WERI-Rb-1 (cell line): ENCODE data around the gene MED27.

Source experiments
- DNase-seq: peaks from one replicate; pipeline ENCODE4 v3.0.0-alpha.2; 2020
- H3K27ac ChIP-seq: fragments of 250-450 bp; sonication (Bioruptor Pico); 2 replicates; pipeline ENCODE4 v1.5.1; 2020; ENCODE audit warnings: mild to moderate bottlenecking, moderate library complexity
- H3K27me3 ChIP-seq: fragments of 250-450 bp; sonication (Bioruptor Pico); 2 replicates; pipeline ENCODE4 v1.5.1; 2021; ENCODE audit warnings: mild to moderate bottlenecking, low read depth, moderate library complexity; ENCODE audit not compliant: insufficient read depth, severe bottlenecking
- H3K36me3 ChIP-seq: fragments of 250-450 bp; sonication (Bioruptor Pico); 2 replicates; pipeline ENCODE4 v1.5.1; 2020; ENCODE audit warnings: mild to moderate bottlenecking, moderate library complexity
- H3K4me3 ChIP-seq: 2 replicates; pipeline ENCODE4 v1.5.1; 2011; ENCODE audit warnings: low read depth, mild to moderate bottlenecking, control low read depth, low read length
- H3K9me3 ChIP-seq: fragments of 250-450 bp; sonication (Bioruptor Pico); 2 replicates; pipeline ENCODE4 v1.5.1; 2021; ENCODE audit warnings: mild to moderate bottlenecking, moderate library complexity; ENCODE audit not compliant: severe bottlenecking
- TF ChIP-seq, protein P1 (sequence below): IDR thresholded peaks from 2 replicates; pipeline ENCODE4 v1.5.1; 2011; ENCODE audit warnings: low read depth, mild to moderate bottlenecking, control low read depth, inconsistent platforms, low read length

Gene MED27

DNA sequence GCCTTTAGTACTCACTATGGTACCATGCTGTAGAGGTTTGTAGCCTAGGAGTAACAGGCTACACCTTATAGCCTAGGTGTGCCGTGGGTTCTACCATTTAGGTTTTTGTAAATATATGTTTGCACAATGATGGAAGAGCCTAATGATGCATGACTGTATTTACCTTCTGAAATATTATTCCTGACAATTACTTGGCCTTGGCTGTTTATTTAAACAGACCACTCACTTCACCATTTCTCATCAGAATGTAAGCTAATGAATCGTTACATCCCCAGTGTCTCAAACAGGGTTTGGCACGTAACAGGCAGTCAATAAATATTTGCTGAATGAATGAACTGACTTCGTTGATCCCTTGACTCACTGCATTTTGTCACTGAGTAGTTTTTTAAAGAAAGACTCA is 93.1 kb downstream of the MED27 start:
- no peaks in the 10 kb centered on the region for H3K9me3 ChIP-seq
- H3K27me3 ChIP-seq: no peaks in the 10 kb centered on the region
- DNase-seq: no peak
- no peak overlapping the region for H3K4me3 ChIP-seq
- H3K27ac ChIP-seq: no peak overlapping the region
- TF ChIP-seq, protein P1, sequence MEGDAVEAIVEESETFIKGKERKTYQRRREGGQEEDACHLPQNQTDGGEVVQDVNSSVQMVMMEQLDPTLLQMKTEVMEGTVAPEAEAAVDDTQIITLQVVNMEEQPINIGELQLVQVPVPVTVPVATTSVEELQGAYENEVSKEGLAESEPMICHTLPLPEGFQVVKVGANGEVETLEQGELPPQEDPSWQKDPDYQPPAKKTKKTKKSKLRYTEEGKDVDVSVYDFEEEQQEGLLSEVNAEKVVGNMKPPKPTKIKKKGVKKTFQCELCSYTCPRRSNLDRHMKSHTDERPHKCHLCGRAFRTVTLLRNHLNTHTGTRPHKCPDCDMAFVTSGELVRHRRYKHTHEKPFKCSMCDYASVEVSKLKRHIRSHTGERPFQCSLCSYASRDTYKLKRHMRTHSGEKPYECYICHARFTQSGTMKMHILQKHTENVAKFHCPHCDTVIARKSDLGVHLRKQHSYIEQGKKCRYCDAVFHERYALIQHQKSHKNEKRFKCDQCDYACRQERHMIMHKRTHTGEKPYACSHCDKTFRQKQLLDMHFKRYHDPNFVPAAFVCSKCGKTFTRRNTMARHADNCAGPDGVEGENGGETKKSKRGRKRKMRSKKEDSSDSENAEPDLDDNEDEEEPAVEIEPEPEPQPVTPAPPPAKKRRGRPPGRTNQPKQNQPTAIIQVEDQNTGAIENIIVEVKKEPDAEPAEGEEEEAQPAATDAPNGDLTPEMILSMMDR: no peak
- no peaks in the 10 kb centered on the region for H3K36me3 ChIP-seq

DNA sequence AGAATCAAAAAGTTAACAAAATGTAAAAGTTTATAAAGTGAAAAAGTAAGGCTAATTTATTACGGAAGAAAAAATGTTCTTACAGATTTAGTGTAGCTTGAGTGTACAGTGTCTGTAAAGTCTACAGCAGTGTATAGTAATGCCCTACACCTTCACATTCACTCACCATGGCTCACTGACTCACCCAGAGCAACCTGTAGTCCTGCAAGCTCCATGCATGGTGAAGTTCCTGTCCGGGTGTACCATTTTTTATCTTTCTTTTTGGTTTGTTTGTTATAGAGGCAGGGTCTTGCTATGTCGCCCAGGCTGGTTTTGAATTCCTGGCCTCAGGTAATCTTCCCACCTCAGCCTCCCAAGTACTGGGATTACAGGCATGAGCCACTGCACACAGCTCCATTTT is 93.6 kb downstream of the MED27 start:
- DNase-seq: no peak
- no peak overlapping the region for H3K4me3 ChIP-seq
- no peaks in the 10 kb centered on the region for H3K36me3 ChIP-seq
- no peaks in the 10 kb centered on the region for H3K27me3 ChIP-seq
- TF ChIP-seq, protein P1: no peak
- H3K9me3 ChIP-seq: no peaks in the 10 kb centered on the region
- H3K27ac ChIP-seq: no peak overlapping the region

DNA sequence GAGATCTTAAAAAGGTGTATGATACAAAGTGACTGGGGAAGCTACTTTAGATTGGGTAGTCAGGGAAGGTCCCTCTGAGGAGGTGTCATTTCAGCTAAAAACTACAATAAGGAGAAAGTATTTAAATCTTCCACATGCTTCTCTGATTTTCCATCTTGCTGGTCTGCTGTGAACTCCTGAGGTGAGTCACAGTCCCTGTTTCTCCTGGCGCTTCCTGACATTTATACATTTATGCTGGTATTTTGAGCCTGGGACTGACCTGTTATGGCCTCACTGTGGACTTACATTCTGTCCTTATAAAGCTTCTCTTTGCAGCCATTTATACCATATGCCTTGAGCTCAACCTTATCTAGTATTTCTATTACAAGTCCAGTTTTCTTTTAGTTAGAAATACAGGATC is 95.1 kb downstream of the MED27 start:
- Histone ChIP-seq H3K27ac (no peak overlapping the region), H3K4me3 (no peak overlapping the region), H3K36me3 (no peaks in the 10 kb centered on the region), H3K9me3 (no peaks in the 10 kb centered on the region), H3K27me3 (no peaks in the 10 kb centered on the region)
- TF ChIP-seq, protein P1: no peak
- DNase-seq: no peak

DNA sequence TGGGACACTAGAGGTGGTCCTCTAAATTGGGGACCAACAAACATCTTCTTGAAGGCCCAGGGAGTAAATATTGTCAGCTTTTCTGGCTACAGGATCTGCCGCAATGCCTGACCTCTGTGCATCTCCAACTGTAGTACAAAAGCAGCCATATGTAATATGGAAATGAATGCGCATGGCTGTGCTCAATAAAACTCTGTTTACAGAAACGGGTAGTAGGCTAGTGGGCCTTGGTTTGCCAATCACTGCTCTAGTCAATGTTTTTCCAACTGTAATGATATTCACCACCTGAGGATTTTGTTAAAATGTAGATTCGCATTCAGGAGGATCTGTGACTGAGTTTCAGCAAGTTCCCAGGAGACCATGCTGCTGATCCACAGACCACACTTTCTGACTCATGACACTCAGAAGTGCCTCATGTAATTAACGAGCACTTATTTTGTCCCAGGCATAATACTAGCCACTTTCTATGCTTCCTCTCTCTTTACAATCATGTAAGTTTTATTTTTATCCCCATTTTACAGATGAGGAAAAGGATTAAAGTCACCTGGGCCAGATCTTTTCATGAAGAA is 96.9 kb downstream of the MED27 start:
- Histone ChIP-seq H3K36me3 (no peaks in the 10 kb centered on the region), H3K9me3 (no peaks in the 10 kb centered on the region), H3K27ac (no peak overlapping the region), H3K27me3 (no peaks in the 10 kb centered on the region), H3K4me3 (no peak overlapping the region)
- TF ChIP-seq, protein P1: no peak
- no peak for DNase-seq

DNA sequence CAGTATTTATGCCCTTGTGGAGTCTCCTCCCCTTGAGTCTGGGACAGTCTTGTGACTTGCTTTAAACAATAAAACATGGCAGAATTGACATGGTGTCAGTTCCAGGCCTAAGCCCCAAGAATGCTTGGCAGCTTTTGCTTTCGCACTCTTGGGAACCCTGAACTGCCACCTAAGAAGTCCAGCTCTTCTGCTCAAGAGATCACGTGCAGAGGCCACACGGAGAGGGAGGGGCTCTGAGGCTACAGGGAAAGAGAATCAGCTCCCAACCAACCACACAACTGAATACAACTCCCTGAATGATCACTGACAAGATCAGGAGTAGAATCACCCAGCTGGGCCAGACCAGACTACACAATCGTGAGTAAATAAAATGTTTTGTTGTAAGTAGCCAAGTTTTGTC is 97.6 kb downstream of the MED27 start:
- TF ChIP-seq, protein P1: no peak

DNA sequence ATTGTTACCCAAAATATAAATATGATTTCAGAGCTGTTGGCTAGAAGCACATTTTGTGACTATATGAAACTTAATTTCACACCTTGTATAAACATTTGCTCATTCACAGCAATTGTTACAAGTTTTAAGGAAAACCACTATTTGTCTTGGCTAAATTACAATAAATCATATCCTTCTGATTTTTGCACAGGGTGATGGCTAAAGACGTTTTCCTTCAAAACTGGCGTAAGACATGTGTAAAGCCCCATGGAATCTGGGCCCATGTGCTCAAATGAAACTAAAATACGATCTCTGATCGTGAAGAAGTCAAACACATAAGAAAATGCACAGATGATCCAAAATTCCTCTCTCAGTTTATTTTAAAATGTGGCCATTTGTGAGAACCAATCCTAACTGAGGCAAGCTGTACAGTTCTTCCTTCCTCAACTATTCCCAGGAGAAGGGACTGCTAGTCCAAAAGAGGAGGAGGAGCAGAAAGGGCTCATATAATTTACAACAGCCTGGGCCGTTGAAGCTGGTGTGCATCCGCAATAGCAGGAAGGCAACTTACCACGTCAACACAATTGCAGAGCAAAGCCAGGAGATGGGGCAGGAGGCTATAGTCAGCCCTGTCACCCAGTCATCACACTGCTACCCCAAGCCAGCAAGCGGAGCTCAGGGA is 98.4 kb downstream of the MED27 start:
- H3K27me3 ChIP-seq: no peaks in the 10 kb centered on the region
- no peak for DNase-seq
- H3K4me3 ChIP-seq: no peak overlapping the region
- H3K27ac ChIP-seq: no peak overlapping the region
- no peaks in the 10 kb centered on the region for H3K9me3 ChIP-seq
- no peaks in the 10 kb centered on the region; the same call in 1 of the 2 replicates for H3K36me3 ChIP-seq
- TF ChIP-seq, protein P1: no peak

More for the DNA sequence above, 97.6 kb downstream of the MED27 start:
- H3K9me3 ChIP-seq: no peaks in the 10 kb centered on the region
- no peak overlapping the region for H3K4me3 ChIP-seq
- H3K27ac ChIP-seq: no peak overlapping the region
- no peak for DNase-seq
- no peaks in the 10 kb centered on the region for H3K36me3 ChIP-seq
- no peaks in the 10 kb centered on the region for H3K27me3 ChIP-seq
